ENCODE data around the gene GABRG3.

Gene GABRG3

GRCh38 chr15:27479296-27480140 is 508.5 kb downstream of the GABRG3 start:
- Histone ChIP-seq H3K4me3 (ENCODE audit: severe bottlenecking) (no peak overlapping the region), H3K4me1 (ENCODE audit: insufficient read depth, poor library complexity, severe bottlenecking) (no peaks in the 10 kb centered on the region), H3K9me3 (ENCODE audit: severe bottlenecking) (no peaks in the 10 kb centered on the region), H3K27ac (ENCODE audit: poor library complexity, severe bottlenecking) (no peak overlapping the region), H3K27me3 (ENCODE audit: insufficient read depth, poor library complexity, severe bottlenecking) (no peaks in the 10 kb centered on the region), H3K36me3 (ENCODE audit: low read depth) (no peaks in the 10 kb centered on the region)
- no peak for TF ChIP-seq CTCF (IDR thresholded peaks at IDR 0.05; ENCODE audit: poor library complexity, severe bottlenecking)
- peak; percentile 79 for ATAC-seq (ENCODE audit: low read depth)
- DNase-seq (ENCODE audit: low spot score), result no peak

- ATAC-seq (ENCODE audit: low read depth), result no peak
- TF ChIP-seq CTCF (IDR thresholded peaks at IDR 0.05; ENCODE audit: poor library complexity, severe bottlenecking), result no peak
- Histone ChIP-seq H3K27ac (ENCODE audit: poor library complexity, severe bottlenecking) (no peak overlapping the region), H3K27me3 (ENCODE audit: insufficient read depth, poor library complexity, severe bottlenecking) (no peaks in the 10 kb centered on the region), H3K4me1 (ENCODE audit: insufficient read depth, poor library complexity, severe bottlenecking) (no peaks in the 10 kb centered on the region), H3K4me3 (ENCODE audit: severe bottlenecking) (no peak overlapping the region), H3K9me3 (ENCODE audit: severe bottlenecking) (no peaks in the 10 kb centered on the region), H3K36me3 (ENCODE audit: low read depth) (no peaks in the 10 kb centered on the region)
- no peak for DNase-seq (ENCODE audit: low spot score)
Observed at GRCh38 chr15:27480141-27480530, 509.2 kb downstream of the GABRG3 start.

GRCh38 chr15:27480642-27481041 is 509.7 kb downstream of the GABRG3 start:
- Histone ChIP-seq H3K4me1 (ENCODE audit: insufficient read depth, poor library complexity, severe bottlenecking) (no peaks in the 10 kb centered on the region), H3K27me3 (ENCODE audit: insufficient read depth, poor library complexity, severe bottlenecking) (no peaks in the 10 kb centered on the region), H3K9me3 (ENCODE audit: severe bottlenecking) (no peaks in the 10 kb centered on the region), H3K36me3 (ENCODE audit: low read depth) (no peaks in the 10 kb centered on the region), H3K4me3 (ENCODE audit: severe bottlenecking) (no peak overlapping the region), H3K27ac (ENCODE audit: poor library complexity, severe bottlenecking) (no peak overlapping the region)
- DNase-seq (ENCODE audit: low spot score) (no peak), ATAC-seq (ENCODE audit: low read depth) (peak; percentile 69)
- TF ChIP-seq CTCF (IDR thresholded peaks at IDR 0.05; ENCODE audit: poor library complexity, severe bottlenecking), result no peak

- peaks cover under 1% of the 10 kb centered on the region for H3K9me3 ChIP-seq (ENCODE audit: severe bottlenecking)
- no peaks in the 10 kb centered on the region for H3K36me3 ChIP-seq (ENCODE audit: low read depth)
- DNase-seq (ENCODE audit: low spot score) (no peak), ATAC-seq (ENCODE audit: low read depth) (no peak)
- H3K27ac ChIP-seq (ENCODE audit: poor library complexity, severe bottlenecking), result no peak overlapping the region
- no peak for TF ChIP-seq CTCF (IDR thresholded peaks at IDR 0.05; ENCODE audit: poor library complexity, severe bottlenecking)
- no peak overlapping the region for H3K4me3 ChIP-seq (ENCODE audit: severe bottlenecking)
- no peaks in the 10 kb centered on the region for H3K27me3 ChIP-seq (ENCODE audit: insufficient read depth, poor library complexity, severe bottlenecking)
- H3K4me1 ChIP-seq (ENCODE audit: insufficient read depth, poor library complexity, severe bottlenecking), result no peaks in the 10 kb centered on the region
Observed at GRCh38 chr15:27481768-27482167, 510.8 kb downstream of the GABRG3 start.

- Histone ChIP-seq H3K4me1 (ENCODE audit: insufficient read depth, poor library complexity, severe bottlenecking) (no peaks in the 10 kb centered on the region), H3K9me3 (ENCODE audit: severe bottlenecking) (peaks cover 2% of the 10 kb centered on the region), H3K27ac (ENCODE audit: poor library complexity, severe bottlenecking) (no peak overlapping the region), H3K4me3 (ENCODE audit: severe bottlenecking) (no peak overlapping the region), H3K27me3 (ENCODE audit: insufficient read depth, poor library complexity, severe bottlenecking) (no peaks in the 10 kb centered on the region), H3K36me3 (ENCODE audit: low read depth) (no peaks in the 10 kb centered on the region)
- no peak for ATAC-seq (ENCODE audit: low read depth)
- no peak for DNase-seq (ENCODE audit: low spot score)
- no peak for TF ChIP-seq CTCF (IDR thresholded peaks at IDR 0.05; ENCODE audit: poor library complexity, severe bottlenecking)
Observed at GRCh38 chr15:27482287-27482686, 511.3 kb downstream of the GABRG3 start.

Measured in RWPE2 (cell line).